NOMO-1 (cell line): ENCODE measurements around the gene RANBP9.

ENCODE experiments used
- DNase-seq, 2 experiments: peaks; one replicate each; lab custom pipeline; 2025; ENCODE audit not compliant: unreplicated experiment in 2 of 2; lab: John Stamatoyannopoulos, UW

The RANBP9 gene

GRCh38 chr6:13711324-13711732 lies 307 bp downstream of the RANBP9 start:
- peak; percentile 71 to 87 for DNase-seq

GRCh38 chr6:13710552-13711323 lies 897 bp downstream of the RANBP9 start:
- DNase-seq: peak; percentile 18 to 23

- peak in 1 of 2 experiments; percentile 47 for DNase-seq
These were observed 1.7 kb downstream of the RANBP9 start for GRCh38 chr6:13709689-13710551.

- DNase-seq: no peak
These were observed 2.9 kb downstream of the RANBP9 start for GRCh38 chr6:13708736-13709135.

GRCh38 chr6:13703496-13703895 lies 8.1 kb downstream of the RANBP9 start:
- no peak for DNase-seq

GRCh38 chr6:13702809-13703302 lies 8.8 kb downstream of the RANBP9 start:
- DNase-seq: peak; percentile 77 to 88

GRCh38 chr6:13700232-13700631 lies 11.4 kb downstream of the RANBP9 start:
- peak in 1 of 2 experiments; percentile 30 for DNase-seq

- no peak for DNase-seq
These were observed 12.9 kb downstream of the RANBP9 start for GRCh38 chr6:13698715-13699114.

GRCh38 chr6:13697857-13698256 lies 13.8 kb downstream of the RANBP9 start:
- DNase-seq: no peak

- no peak for DNase-seq
These were observed 15.4 kb downstream of the RANBP9 start for GRCh38 chr6:13696226-13696625.

GRCh38 chr6:13695252-13695651 lies 16.4 kb downstream of the RANBP9 start:
- no peak for DNase-seq

GRCh38 chr6:13694562-13694961 lies 17.1 kb downstream of the RANBP9 start:
- no peak for DNase-seq

- DNase-seq: no peak
These were observed 22.0 kb downstream of the RANBP9 start for GRCh38 chr6:13689511-13690256.

GRCh38 chr6:13688692-13689196 lies 22.9 kb downstream of the RANBP9 start:
- DNase-seq: no peak

- no peak for DNase-seq
These were observed 23.7 kb downstream of the RANBP9 start for GRCh38 chr6:13687917-13688351.

GRCh38 chr6:13684855-13685254 lies 26.8 kb downstream of the RANBP9 start:
- no peak for DNase-seq

GRCh38 chr6:13683038-13683437 lies 28.6 kb downstream of the RANBP9 start:
- DNase-seq: no peak

GRCh38 chr6:13682346-13682745 lies 29.3 kb downstream of the RANBP9 start:
- DNase-seq: no peak

- peak in 1 of 2 experiments; percentile 53 for DNase-seq
These were observed 30.2 kb downstream of the RANBP9 start for GRCh38 chr6:13681305-13682061.

GRCh38 chr6:13680448-13680968 lies 31.1 kb downstream of the RANBP9 start:
- no peak for DNase-seq
